EH (cell line): ENCODE measurements around the gene DYNLT3.

Experiments
- DNase-seq: peaks from one replicate; pipeline ENCODE4 v3.0.0-alpha.2; 2015; ENCODE audit warnings: low read depth

DYNLT3 gene

GRCh38 chrX:37846934-37847732 lies at the start of gene DYNLT3:
Gene DYNLT3 (minus strand): TSS chrX:37847571. CDS start chrX:37847510, 61 bp downstream.
- peak; percentile 72 for DNase-seq

GRCh38 chrX:37896511-37896890 lies 49.1 kb upstream of the DYNLT3 start:
- DNase-seq: no peak

- DNase-seq: no peak
Observed at GRCh38 chrX:37895795-37896510, 48.6 kb upstream of the DYNLT3 start.

GRCh38 chrX:37894725-37895124 lies 47.4 kb upstream of the DYNLT3 start:
- no peak for DNase-seq

- DNase-seq: no peak
Observed at GRCh38 chrX:37888010-37888409, 40.6 kb upstream of the DYNLT3 start.

GRCh38 chrX:37887347-37887746 lies 40.0 kb upstream of the DYNLT3 start:
- DNase-seq: no peak

GRCh38 chrX:37883196-37883595 lies 35.8 kb upstream of the DYNLT3 start:
- DNase-seq: no peak

- DNase-seq: no peak
Observed at GRCh38 chrX:37879692-37880091, 32.3 kb upstream of the DYNLT3 start.

- no peak for DNase-seq
Observed at GRCh38 chrX:37876716-37877115, 29.3 kb upstream of the DYNLT3 start.

GRCh38 chrX:37875675-37876074 lies 28.3 kb upstream of the DYNLT3 start:
- peak; percentile 13 for DNase-seq

- DNase-seq: no peak
Observed at GRCh38 chrX:37873220-37873619, 25.8 kb upstream of the DYNLT3 start.

GRCh38 chrX:37872303-37872655 lies 24.9 kb upstream of the DYNLT3 start:
- no peak for DNase-seq

GRCh38 chrX:37871626-37872302 lies 24.4 kb upstream of the DYNLT3 start:
- peak; percentile 87 for DNase-seq

- no peak for DNase-seq
Observed at GRCh38 chrX:37867536-37868153, 20.3 kb upstream of the DYNLT3 start.

- DNase-seq: no peak
Observed at GRCh38 chrX:37863728-37864127, 16.4 kb upstream of the DYNLT3 start.

- DNase-seq: no peak
Observed at GRCh38 chrX:37862851-37863250, 15.5 kb upstream of the DYNLT3 start.

GRCh38 chrX:37860721-37861120 lies 13.3 kb upstream of the DYNLT3 start:
- peak; percentile 36 for DNase-seq

GRCh38 chrX:37854748-37855147 lies 7.4 kb upstream of the DYNLT3 start:
- DNase-seq: no peak

- no peak for DNase-seq
Observed at GRCh38 chrX:37854148-37854547, 6.8 kb upstream of the DYNLT3 start.

- no peak for DNase-seq
Observed at GRCh38 chrX:37847733-37848197, 394 bp upstream of the DYNLT3 start.

GRCh38 chrX:37846558-37846933 lies 825 bp downstream of the DYNLT3 start:
- no peak for DNase-seq

- DNase-seq: no peak
Observed at GRCh38 chrX:37846141-37846540, 1.2 kb downstream of the DYNLT3 start.
